NCI-H2107 treated with DMSO at 0.1 percent for 48 hours (cell line): Measurements from ENCODE around the gene SF3B2.
"Not testable (repeated sequence)": the region's sequence is repeated elsewhere in the genome, so short reads cannot be mapped to it uniquely, and the experiment has no call there.

Experiments used
- DNase-seq: peaks from one replicate; lab custom pipeline; 2025; ENCODE audit not compliant: unreplicated experiment; lab: John Stamatoyannopoulos, UW

Gene SF3B2

GRCh38 chr11:66072518-66072917 is 20.4 kb downstream of the SF3B2 start:
- no peak for DNase-seq

- DNase-seq, result no peak
Measured at GRCh38 chr11:66073669-66074068, 21.5 kb downstream of the SF3B2 start.

- no peak for DNase-seq
Measured at GRCh38 chr11:66075273-66075672, 23.1 kb downstream of the SF3B2 start.

GRCh38 chr11:66076561-66076960 is 24.4 kb downstream of the SF3B2 start:
- DNase-seq, result no peak

- no peak for DNase-seq
Measured at GRCh38 chr11:66077927-66078326, 25.8 kb downstream of the SF3B2 start.

- not testable (repeated sequence) for DNase-seq
Measured at GRCh38 chr11:66078949-66079348, 26.8 kb downstream of the SF3B2 start.

- no peak for DNase-seq
Measured at GRCh38 chr11:66080055-66080817, 28.1 kb downstream of the SF3B2 start.

GRCh38 chr11:66081505-66081904 is 29.3 kb downstream of the SF3B2 start:
- DNase-seq, result peak; percentile 75

- DNase-seq, result peak; percentile 47
Measured at GRCh38 chr11:66082946-66083698, 31.0 kb downstream of the SF3B2 start.

- DNase-seq, result no peak
Measured at GRCh38 chr11:66083767-66084166, 31.6 kb downstream of the SF3B2 start.

GRCh38 chr11:66084821-66085475 is 32.8 kb downstream of the SF3B2 start:
- DNase-seq, result no peak

- no peak for DNase-seq
Measured at GRCh38 chr11:66087148-66087908, 35.2 kb downstream of the SF3B2 start.

GRCh38 chr11:66089067-66089466 is 36.9 kb downstream of the SF3B2 start:
- no peak for DNase-seq

- DNase-seq, result no peak
Measured at GRCh38 chr11:66090288-66090687, 38.1 kb downstream of the SF3B2 start.

- not testable (repeated sequence) for DNase-seq
Measured at GRCh38 chr11:66092125-66092524, 40.0 kb downstream of the SF3B2 start.

- not testable (repeated sequence) for DNase-seq
Measured at GRCh38 chr11:66099746-66100145, 47.6 kb downstream of the SF3B2 start.

GRCh38 chr11:66100272-66101065 is 48.3 kb downstream of the SF3B2 start:
- peak; percentile 80 for DNase-seq

GRCh38 chr11:66101066-66101464 is 48.9 kb downstream of the SF3B2 start:
- no peak for DNase-seq

GRCh38 chr11:66104057-66104638 is 52.0 kb downstream of the SF3B2 start:
- no peak for DNase-seq
